Myocyte (in vitro differentiated cells): ENCODE data around the gene ENTPD1. TPM values are rescaled to one million over a fixed set of nuclear protein-coding genes. Genes with fewer than 3 reads are reported as not detected.
"Not testable (repeated sequence)": the region's sequence is repeated elsewhere in the genome, so short reads cannot be mapped to it uniquely, and the experiment has no call there.

ENCODE experiments used
- DNase-seq: peaks from one replicate; pipeline ENCODE4 v3.0.0-alpha.2; 2012; ENCODE audit warnings: low read depth
- total RNA-seq: library from RNA; depleted of rRNA; stranded (reverse); fragments of >200 nt; gene quantifications from 2 replicates; pipeline ENCODE4 v1.2.3, GENCODE V29; 2014

The ENTPD1 gene
- total RNA-seq, 1 donor from 2014 or later = 0.21 TPM

GRCh38 chr10:95864906-95865813 is 109.2 kb downstream of the ENTPD1 start:
- peak; percentile 67 for DNase-seq

GRCh38 chr10:95865814-95866466 is 110.0 kb downstream of the ENTPD1 start:
- no peak for DNase-seq

DNA sequence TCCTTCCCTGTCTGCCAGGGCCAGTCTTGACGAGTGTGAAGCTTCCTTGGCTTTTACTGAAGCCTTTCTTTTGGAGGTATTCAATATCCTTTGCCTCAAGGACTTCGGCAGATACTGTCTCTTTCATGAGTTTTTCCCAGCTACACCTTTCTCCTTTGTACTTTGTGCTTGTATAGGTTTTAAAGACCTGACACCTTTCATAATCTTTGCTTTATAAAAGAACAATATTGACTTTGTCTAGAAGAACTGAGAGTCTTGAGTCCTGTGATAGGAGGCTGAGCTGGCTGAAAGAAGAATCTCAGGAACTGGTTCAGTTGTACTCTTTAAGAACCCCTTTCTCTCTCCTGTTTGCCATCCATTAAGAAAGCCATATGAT is 110.5 kb downstream of the ENTPD1 start:
- DNase-seq = no peak

- DNase-seq = no peak
Observed at GRCh38 chr10:95867866-95868265, 111.9 kb downstream of the ENTPD1 start.

DNA sequence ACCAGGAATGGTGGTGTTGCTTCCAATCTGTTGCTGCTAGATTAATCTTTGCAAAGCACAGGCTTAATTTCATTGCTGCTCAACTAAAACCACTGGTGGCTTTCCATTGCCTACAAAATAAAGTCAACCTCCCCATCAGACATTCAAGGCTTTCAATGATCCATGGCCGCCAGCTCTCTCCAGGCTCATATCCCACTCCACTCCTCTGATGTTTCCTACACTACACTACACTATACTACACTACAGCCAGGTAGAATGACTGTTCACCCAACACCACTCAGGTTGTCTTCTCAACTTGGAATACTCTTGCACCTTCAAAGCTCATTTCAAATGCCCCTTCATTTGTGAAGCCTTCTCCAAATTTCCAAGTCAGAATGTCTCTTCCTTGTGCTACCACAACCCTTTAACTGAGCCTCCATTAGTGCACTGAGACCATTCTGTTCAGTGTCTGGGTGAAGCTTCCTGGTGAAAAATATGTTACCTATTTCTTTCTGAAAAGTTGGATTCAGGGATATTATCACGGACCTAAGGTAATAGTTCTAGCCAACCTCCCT is 116.3 kb downstream of the ENTPD1 start:
- DNase-seq = no peak

DNA sequence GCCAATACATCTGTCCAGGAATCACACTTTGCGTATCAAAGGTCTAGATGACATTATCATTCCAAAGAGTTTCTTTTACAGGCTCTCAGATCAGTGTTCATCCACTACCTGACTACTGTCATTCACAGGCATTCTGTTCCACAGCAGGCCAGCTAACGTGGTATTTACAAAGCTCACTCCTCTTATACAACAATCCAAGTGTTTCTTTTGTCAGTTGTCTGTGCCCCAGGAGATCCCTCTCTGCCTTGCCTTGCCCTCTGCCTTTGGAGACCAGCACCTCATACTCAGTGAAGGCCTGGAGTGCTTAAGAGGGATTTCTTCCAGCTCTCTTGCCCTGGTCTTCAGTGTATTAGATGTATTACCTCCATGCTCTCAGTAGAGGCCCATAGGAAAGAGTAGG is 117.2 kb downstream of the ENTPD1 start:
- DNase-seq = no peak

DNA sequence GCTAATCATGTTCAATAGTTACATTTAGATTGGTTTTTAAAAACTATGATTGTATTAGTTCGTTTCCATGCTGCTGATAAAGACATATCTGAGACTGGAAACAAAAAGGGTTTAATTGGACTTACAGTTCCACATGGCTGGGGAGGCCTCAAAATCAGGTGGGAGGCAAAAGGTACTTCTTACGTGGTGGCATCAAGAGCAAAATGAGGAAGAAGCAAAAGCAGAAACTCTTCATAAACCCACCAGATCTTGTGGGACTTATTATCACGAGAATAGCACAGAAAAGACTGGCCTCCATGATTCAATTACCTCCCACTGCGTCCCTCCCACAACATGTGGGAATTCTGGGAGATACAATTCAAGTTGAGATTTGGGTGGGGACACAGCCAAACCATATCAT is 117.7 kb downstream of the ENTPD1 start:
- DNase-seq = no peak

GRCh38 chr10:95874783-95875182 is 118.8 kb downstream of the ENTPD1 start:
- DNase-seq = not testable (repeated sequence)

GRCh38 chr10:95876756-95877155 is 120.8 kb downstream of the ENTPD1 start:
- no peak for DNase-seq

GRCh38 chr10:95877881-95878280 is 121.9 kb downstream of the ENTPD1 start:
- no peak for DNase-seq

- DNase-seq = no peak
Observed at GRCh38 chr10:95880704-95881103, 124.7 kb downstream of the ENTPD1 start.

DNA sequence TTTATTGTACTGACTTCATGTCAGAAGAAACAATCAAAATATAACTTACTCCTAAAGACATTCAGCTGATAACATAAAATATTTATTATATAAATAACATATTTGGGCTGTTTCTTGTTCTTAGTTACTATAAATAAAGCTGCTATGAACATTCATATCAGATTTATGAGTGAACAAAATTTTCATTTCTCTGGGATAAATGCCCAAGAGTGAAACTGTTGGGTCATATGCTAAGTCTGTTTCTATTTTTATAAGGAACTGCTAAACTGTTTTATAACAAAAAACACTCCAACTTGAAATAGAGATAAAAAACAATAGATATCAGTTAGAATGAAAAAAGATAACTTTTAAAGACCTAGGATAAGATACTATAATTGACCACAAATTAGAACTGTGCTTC is 125.4 kb downstream of the ENTPD1 start:
- peak; percentile 14 for DNase-seq

- no peak for DNase-seq
Observed at GRCh38 chr10:95889830-95890229, 133.9 kb downstream of the ENTPD1 start.

DNA sequence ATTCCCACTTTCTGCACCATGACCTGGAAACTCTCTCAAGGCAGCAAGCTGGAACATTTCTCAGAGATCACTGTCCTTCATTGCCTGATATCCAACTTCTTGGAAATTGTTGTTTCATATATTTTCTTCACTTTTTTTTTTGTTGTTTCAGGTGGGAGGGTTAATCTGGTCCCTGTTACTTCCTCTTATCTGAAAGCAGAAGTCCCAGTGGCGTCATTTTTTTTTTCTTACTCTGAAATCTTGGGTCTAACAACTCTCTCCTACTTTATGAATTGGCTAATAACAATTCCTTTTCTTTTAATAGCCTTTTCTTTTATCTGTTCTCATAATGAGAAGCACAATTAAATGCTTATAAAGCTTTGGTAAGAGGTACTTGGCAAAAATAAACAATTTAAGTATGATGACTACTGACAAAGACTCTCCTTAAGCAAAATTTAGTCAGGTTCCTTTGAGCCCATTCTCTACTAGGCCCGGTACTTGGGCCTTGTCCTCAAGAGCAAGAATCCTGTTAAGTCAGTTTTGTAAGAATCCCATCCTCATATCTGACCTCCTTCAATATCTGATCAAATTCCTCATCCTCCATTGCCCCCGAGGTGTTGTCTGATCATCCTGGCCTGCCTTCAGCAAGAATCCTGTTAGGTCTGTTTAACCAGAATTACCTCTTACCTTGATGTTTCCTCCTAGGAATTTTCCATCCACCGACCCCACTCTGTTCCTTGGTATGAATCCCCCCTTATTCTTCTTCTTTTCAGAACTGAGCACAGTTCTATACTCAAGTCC is 140.3 kb downstream of the ENTPD1 start:
- DNase-seq = no peak

GRCh38 chr10:95905897-95906580 is 150.1 kb downstream of the ENTPD1 start:
- DNase-seq = not testable (repeated sequence)

GRCh38 chr10:95906677-95907455 is 150.9 kb downstream of the ENTPD1 start:
- DNase-seq = peak; percentile 61

DNA sequence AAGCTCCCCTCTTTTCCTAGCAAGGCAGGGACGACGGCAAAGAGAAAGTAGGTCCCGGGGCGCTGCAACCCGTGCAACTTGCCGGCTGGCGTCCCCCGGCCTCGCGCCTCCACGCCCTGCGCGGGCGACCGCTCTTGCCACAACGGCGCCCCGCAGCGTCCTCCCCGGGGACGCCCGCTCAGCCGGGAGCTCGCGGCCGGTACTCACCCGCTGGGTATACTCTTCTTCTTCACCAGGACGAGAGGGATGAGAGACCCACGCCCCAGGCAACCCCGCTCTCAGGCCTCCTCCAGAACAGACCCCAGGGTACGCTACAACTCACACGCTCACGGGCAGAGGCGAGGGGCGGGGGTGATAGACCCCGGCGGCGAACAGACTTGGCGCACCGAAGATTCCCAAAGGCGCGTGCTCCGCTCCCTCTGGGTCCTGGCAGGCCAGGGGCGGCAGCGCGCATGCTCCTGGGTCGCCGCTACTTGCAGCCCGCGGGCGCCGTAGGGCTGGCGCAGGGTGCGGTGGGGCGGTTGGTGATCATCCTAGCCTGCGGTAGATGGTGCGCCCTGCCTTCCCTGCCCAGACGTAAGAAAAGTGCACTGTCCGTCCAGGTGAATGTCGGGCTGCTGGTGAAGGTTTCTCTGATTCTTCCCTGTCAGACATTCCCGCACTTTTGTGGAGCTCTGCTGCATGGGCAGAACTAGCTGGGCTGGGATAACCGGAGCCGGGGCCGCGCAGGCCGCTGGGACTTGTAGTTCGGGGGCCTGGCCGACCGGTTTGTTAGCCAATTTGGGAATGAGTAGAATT is 151.7 kb downstream of the ENTPD1 start, which contains the start of gene CC2D2B:
CC2D2B (plus strand) TSS at position 520 of the 798 bp plus-strand sequence. CDS start 3,349 bp downstream, outside the sequence.
- peak; percentile 89 for DNase-seq

GRCh38 chr10:95908450-95908849 is 152.5 kb downstream of the ENTPD1 start:
- no peak for DNase-seq

DNA sequence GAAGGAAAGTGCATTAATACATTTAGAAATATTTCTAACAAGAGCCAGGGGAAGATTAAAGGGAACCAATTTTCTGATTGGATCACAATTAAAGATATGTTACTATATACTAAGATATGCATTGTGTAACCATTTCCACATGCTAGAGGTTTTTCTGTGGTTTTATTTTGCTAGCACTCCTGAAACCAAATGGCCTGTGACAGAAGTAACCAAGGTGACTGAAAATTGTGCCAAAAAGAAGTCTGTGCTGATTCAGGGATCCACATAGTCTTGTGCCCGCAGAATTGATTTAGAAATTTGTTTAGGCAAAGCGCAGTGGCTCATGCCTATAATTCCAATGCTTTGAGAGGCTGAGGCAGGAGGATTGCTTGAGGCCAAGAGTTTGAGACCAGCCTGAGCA is 153.6 kb downstream of the ENTPD1 start:
- no peak for DNase-seq
